Psoas muscle (tissue), 8 donors: Measurements from ENCODE around the gene DPAGT1. TPM values are rescaled to one million over a fixed set of nuclear protein-coding genes. Genes with fewer than 3 reads are reported as not detected.

ENCODE experiments used
- ATAC-seq, 4 donors: fragments of 200-7000 bp; cut with Tn5 transposase; one replicate each; pipeline ENCODE4 v1.9.1; 2020; ENCODE audit warnings: moderate library complexity in 3 of 4, mild to moderate bottlenecking in 2 of 4
- DNase-seq, 2 donors: peaks; one replicate each; pipeline ENCODE4 v3.0.0-alpha.2; 2020
- H3K27ac ChIP-seq: fragments of 200-600 bp; one replicate; pipeline ENCODE4 v1.8.0; 2022
- H3K27me3 ChIP-seq, 3 donors: fragments of 200-600 bp in 1 of 3; one replicate each; pipeline versions ENCODE4 v1.6.1 to v1.8.0; 2013 to 2022; ENCODE audit warnings: low read length in 2 of 3, mild to moderate bottlenecking in 2 of 3, moderate library complexity in 1 of 3; ENCODE audit not compliant: insufficient read depth in 3 of 3
- H3K36me3 ChIP-seq, 2 donors: fragments of 200-600 bp in 1 of 2; one replicate each; pipeline versions ENCODE4 v1.6.1 to v1.8.0; 2013 to 2022; ENCODE audit warnings: low read depth in 1 of 2, mild to moderate bottlenecking in 1 of 2, moderate library complexity in 1 of 2; ENCODE audit not compliant: insufficient read depth in 1 of 2
- H3K4me1 ChIP-seq: fragments of 200-600 bp; one replicate; pipeline ENCODE4 v1.8.0; 2022
- H3K4me3 ChIP-seq: fragments of 200-600 bp; one replicate; pipeline ENCODE4 v1.8.0; 2022; ENCODE audit warnings: mild to moderate bottlenecking
- H3K9me3 ChIP-seq: fragments of 200-600 bp; one replicate; pipeline ENCODE4 v1.8.0; 2022
- CTCF ChIP-seq: fragments of 200-600 bp; IDR thresholded peaks from one replicate; pipeline ENCODE4 v1.8.0; 2022; ENCODE audit warnings: antibody characterized with exemption
- WGBS, 3 donors: extraction: QIAGEN DNeasy Blood & Tissue Kit; methylation state at CpG; one replicate each; pipeline versions ENCODE4 v1.1.6 to v1.1.7; 2013; 5-methylcytosine and 5-hydroxymethylcytosine counted together
- intact Hi-C, 2 donors: fragments of 100-400 bp; cut with DNase I; formaldehyde crosslinking; loops; one replicate each; pipeline versions ENCODE4 v1.11.0 to v1.14.2; 2022
- polyA plus RNA-seq, 3 donors: library from polyadenylated mRNA; stranded (reverse); fragments of 200-250 nt; gene quantifications; one replicate each; pipeline ENCODE4 v1.2.3, GENCODE V29; 2013
- total RNA-seq, 4 donors: library from RNA; stranded (reverse); fragmentation: NEBNext Ultra II Directional in 2 of 4; extraction: Animal tissue kit (Norgen Biotek cat#: 25700) in 2 of 4; gene quantifications; one replicate each; pipeline versions ENCODE4 v1.2.1 to v1.2.4, GENCODE V29; 2021 to 2023
- donor health status: healthy with polysubstance abuse.
- donor health status: DM: no; HTN: no; CAD: no; lungs with moderate emphysema.
- donor health status: Bipolar disorder and iron deficiency.
- donor health status: healthy.
- donor health status: DM: yes; HTN: yes; CAD: no.
- donor health status: DM: no; HTN: no; CAD: no.
- donor health status: DM: no; HTN: no; CAD: no.
- donor health status: DM: yes; HTN: yes; CAD: no.

Gene DPAGT1
- total and polyA plus RNA-seq, 7 donors: 9.4 to 38.7 (median 12.5) TPM

GRCh38 chr11:119048644-119049043 lies 53.0 kb downstream of the DPAGT1 start:
- ATAC-seq (no peak), DNase-seq (no peak)
- peaks cover 6 to 95% of the 10 kb centered on the region in 2 donors for H3K36me3 ChIP-seq
- no peak for TF ChIP-seq CTCF
- H3K4me3 ChIP-seq: no peak overlapping the region
- intact Hi-C loops: no loop called here
- H3K27me3 ChIP-seq: no peaks in the 10 kb centered on the region
- 94 to 95% (median 95%) methylated on average over 9 of the region's 9 CpGs for WGBS, 3 donors
- H3K27ac ChIP-seq: no peak overlapping the region
- no peaks in the 10 kb centered on the region for H3K9me3 ChIP-seq
- no peaks in the 10 kb centered on the region for H3K4me1 ChIP-seq

- TF ChIP-seq CTCF: no peak
- H3K36me3 ChIP-seq: peaks cover 6 to 80% of the 10 kb centered on the region in 2 donors
- no peak for DNase-seq
- H3K4me1 ChIP-seq: no peaks in the 10 kb centered on the region
- no peaks in the 10 kb centered on the region for H3K9me3 ChIP-seq
- intact Hi-C loops: no loop called here
- no peaks in the 10 kb centered on the region for H3K27me3 ChIP-seq
- no peak overlapping the region for H3K4me3 ChIP-seq
- no peak for ATAC-seq
- H3K27ac ChIP-seq: no peak overlapping the region
- 95 to 98% (median 96%) methylated on average over 6 of the region's 6 CpGs for WGBS, 3 donors
Observed at GRCh38 chr11:119047205-119047604, 54.4 kb downstream of the DPAGT1 start.

Other genes with a start within 250 kb of the DPAGT1 start
- under 1 TPM in 1 of 4 donors, not detected in 3; 0.17 TPM for gene CXCR5, start 218.0 kb downstream of the DPAGT1 start, total RNA-seq
- under 1 TPM; 0.14 to 0.25 (median 0.21) TPM for gene CXCR5, start 218.0 kb downstream of the DPAGT1 start, polyA plus RNA-seq
- 100 to 1,000 TPM in 1 of 4 donors, 10 to 100 TPM in 3; 52.4 to 124 (median 68.0) TPM for gene BCL9L, start 175.9 kb downstream of the DPAGT1 start, total RNA-seq
- gene BCL9L, start 175.9 kb downstream of the DPAGT1 start, polyA plus RNA-seq: 10 to 100 TPM in 1 of 3 donors, 1 to 10 TPM in 2; 8.1 to 31.2 (median 8.6) TPM
- gene UPK2, start 145.6 kb downstream of the DPAGT1 start, total RNA-seq: not detected
- under 1 TPM in 1 of 3 donors, not detected in 2; 0.23 TPM for gene UPK2, start 145.6 kb downstream of the DPAGT1 start, polyA plus RNA-seq
- not detected for gene FOXR1, start 130.1 kb downstream of the DPAGT1 start, total RNA-seq
- gene FOXR1, start 130.1 kb downstream of the DPAGT1 start, polyA plus RNA-seq: not detected
- gene CENATAC, start 103.7 kb downstream of the DPAGT1 start, total RNA-seq: 10 to 100 TPM in 3 of 4 donors, 1 to 10 TPM in 1; 5.4 to 18.9 (median 10.9) TPM
- gene CENATAC, start 103.7 kb downstream of the DPAGT1 start, polyA plus RNA-seq: 10 to 100 TPM in 2 of 3 donors, 1 to 10 TPM in 1; 9.4 to 23.5 (median 10.1) TPM
- gene RPS25, start 83.5 kb downstream of the DPAGT1 start, total RNA-seq: 1,000 to 10,000 TPM; 1,024 to 1,264 (median 1,219) TPM
- gene RPS25, start 83.5 kb downstream of the DPAGT1 start, polyA plus RNA-seq: 1,000 to 10,000 TPM; 1,713 to 2,514 (median 2,031) TPM
- 10 to 100 TPM; 46.1 to 61.5 (median 56.8) TPM for gene TRAPPC4, start 83.1 kb downstream of the DPAGT1 start, total RNA-seq
- gene TRAPPC4, start 83.1 kb downstream of the DPAGT1 start, polyA plus RNA-seq: 10 to 100 TPM; 39.0 to 99.5 (median 52.8) TPM
- 10 to 100 TPM; 17.0 to 26.9 (median 20.5) TPM for gene SLC37A4, start 71.0 kb downstream of the DPAGT1 start, total RNA-seq
- 10 to 100 TPM; 10.6 to 34.3 (median 25.9) TPM for gene SLC37A4, start 71.0 kb downstream of the DPAGT1 start, polyA plus RNA-seq
- gene HYOU1, start 44.6 kb downstream of the DPAGT1 start, total RNA-seq: 10 to 100 TPM; 24.1 to 40.1 (median 33.2) TPM
- gene HYOU1, start 44.6 kb downstream of the DPAGT1 start, polyA plus RNA-seq: 10 to 100 TPM; 21.2 to 46.2 (median 30.0) TPM
- gene VPS11, start 34.0 kb downstream of the DPAGT1 start, total RNA-seq: 10 to 100 TPM; 16.2 to 25.4 (median 19.6) TPM
- gene VPS11, start 34.0 kb downstream of the DPAGT1 start, polyA plus RNA-seq: 10 to 100 TPM; 16.4 to 23.2 (median 21.8) TPM
- 10 to 100 TPM; 18.1 to 33.3 (median 25.8) TPM for gene HMBS, start 17.0 kb downstream of the DPAGT1 start, total RNA-seq
- gene HMBS, start 17.0 kb downstream of the DPAGT1 start, polyA plus RNA-seq: 10 to 100 TPM; 38.3 to 45.3 (median 40.4) TPM
- 10 to 100 TPM; 10.9 to 16.8 (median 15.0) TPM for gene C2CD2L, start 5.5 kb upstream of the DPAGT1 start, total RNA-seq
- gene C2CD2L, start 5.5 kb upstream of the DPAGT1 start, polyA plus RNA-seq: 10 to 100 TPM; 14.5 to 28.7 (median 15.2) TPM
- 10 to 100 TPM; 10.1 to 16.2 (median 14.3) TPM for gene HINFP, start 19.7 kb upstream of the DPAGT1 start, total RNA-seq
- gene HINFP, start 19.7 kb upstream of the DPAGT1 start, polyA plus RNA-seq: 10 to 100 TPM in 2 of 3 donors, 1 to 10 TPM in 1; 8.3 to 20.6 (median 10.9) TPM
- gene ABCG4, start 47.2 kb upstream of the DPAGT1 start, total RNA-seq: under 1 TPM in 3 of 4 donors, not detected in 1; 0.12 to 0.38 (median 0.30) TPM
- gene ABCG4, start 47.2 kb upstream of the DPAGT1 start, polyA plus RNA-seq: under 1 TPM; 0.03 to 0.22 (median 0.08) TPM
- gene NLRX1, start 66.9 kb upstream of the DPAGT1 start, total RNA-seq: 10 to 100 TPM; 18.1 to 28.7 (median 27.1) TPM
- gene NLRX1, start 66.9 kb upstream of the DPAGT1 start, polyA plus RNA-seq: 10 to 100 TPM in 2 of 3 donors, 1 to 10 TPM in 1; 8.8 to 15.4 (median 10.3) TPM
- not detected for gene NHERF4, start 83.6 kb upstream of the DPAGT1 start, total RNA-seq
- under 1 TPM; 0.06 to 0.17 (median 0.07) TPM for gene NHERF4, start 83.6 kb upstream of the DPAGT1 start, polyA plus RNA-seq
- 1 to 10 TPM; 3.6 to 7.6 (median 7.2) TPM for gene CBL, start 104.5 kb upstream of the DPAGT1 start, total RNA-seq
- 1 to 10 TPM in 2 of 3 donors, under 1 TPM in 1; 0.94 to 3.4 (median 2.2) TPM for gene CBL, start 104.5 kb upstream of the DPAGT1 start, polyA plus RNA-seq
- 10 to 100 TPM; 24.5 to 71.1 (median 43.6) TPM for gene MCAM, start 215.3 kb upstream of the DPAGT1 start, total RNA-seq
- gene MCAM, start 215.3 kb upstream of the DPAGT1 start, polyA plus RNA-seq: 10 to 100 TPM; 15.4 to 27.4 (median 27.3) TPM
- 1 to 10 TPM; 6.1 to 8.8 (median 7.5) TPM for gene RNF26, start 232.7 kb upstream of the DPAGT1 start, total RNA-seq
- 1 to 10 TPM; 5.8 to 8.9 (median 7.1) TPM for gene RNF26, start 232.7 kb upstream of the DPAGT1 start, polyA plus RNA-seq
- 10 to 100 TPM in 1 of 4 donors, 1 to 10 TPM in 3; 5.3 to 11.6 (median 8.8) TPM for gene C1QTNF5, start 239.0 kb upstream of the DPAGT1 start, total RNA-seq
- gene C1QTNF5, start 239.0 kb upstream of the DPAGT1 start, polyA plus RNA-seq: 10 to 100 TPM in 1 of 3 donors, 1 to 10 TPM in 2; 3.2 to 12.0 (median 4.7) TPM
- gene MFRP, start 244.9 kb upstream of the DPAGT1 start, total RNA-seq: not detected
- under 1 TPM in 2 of 3 donors, not detected in 1; 0.01 to 0.05 TPM for gene MFRP, start 244.9 kb upstream of the DPAGT1 start, polyA plus RNA-seq